ENCODE measurements around the gene NPBWR2.

- TF ChIP-seq POLR2A (IDR thresholded peaks at IDR 0.05; ENCODE audit: low read length) (no peak), GATA1 (IDR thresholded peaks at IDR 0.05; ENCODE audit: low read depth, low read length) (no peak)
Measured at GRCh38 chr20:64150756-64151632, 43.6 kb upstream of the NPBWR2 start.
